DOHH2 (cell line): ENCODE measurements around the gene IL1R1.

ENCODE experiments used
- H3F3A ChIP-seq: fragments of 200-600 bp; sonication (generic), shearing (Covaris generic); 2 replicates; pipeline ENCODE4 v1.6.0; 2016; ENCODE audit warnings: antibody characterized with exemption, mild to moderate bottlenecking; ENCODE audit not compliant: control insufficient read depth, insufficient read depth
- H3K27ac ChIP-seq: fragments of 200-600 bp; sonication (generic); 2 replicates; pipeline ENCODE4 v1.5.1; 2014; ENCODE audit warnings: low read depth, mild to moderate bottlenecking, low read length, moderate library complexity
- H3K27me3 ChIP-seq: fragments of 200-600 bp; sonication (generic); 2 replicates; pipeline ENCODE4 v1.6.1; 2014; ENCODE audit warnings: mild to moderate bottlenecking, low read length, mixed read lengths; ENCODE audit not compliant: control insufficient read depth
- H3K36me3 ChIP-seq: fragments of 200-600 bp; sonication (generic); 2 replicates; pipeline ENCODE4 v1.6.1; 2014; ENCODE audit warnings: mild to moderate bottlenecking, low read length, moderate library complexity, mixed read lengths; ENCODE audit not compliant: control insufficient read depth
- H3K4me1 ChIP-seq: fragments of 200-600 bp; sonication (generic); 2 replicates; pipeline ENCODE4 v1.6.1; 2014; ENCODE audit warnings: mild to moderate bottlenecking, low read length, mixed read lengths; ENCODE audit not compliant: control insufficient read depth
- H3K4me2 ChIP-seq: fragments of 200-600 bp; sonication (generic); 2 replicates; pipeline ENCODE4 v1.6.0; 2014; ENCODE audit warnings: mild to moderate bottlenecking, low read length, moderate library complexity
- H3K4me3 ChIP-seq: fragments of 200-600 bp; sonication (generic); 2 replicates; pipeline ENCODE4 v1.5.1; 2014; ENCODE audit warnings: mild to moderate bottlenecking, low read length, mixed read lengths
- H3K79me2 ChIP-seq: fragments of 200-600 bp; sonication (generic); 2 replicates; pipeline ENCODE4 v1.6.1; 2014; ENCODE audit warnings: mild to moderate bottlenecking, low read length, mixed read lengths; ENCODE audit not compliant: control insufficient read depth
- H3K9me2 ChIP-seq: fragments of 200-600 bp; sonication (generic); replicated peaks from 2 replicates; pipeline ENCODE4 v1.6.1; 2014; ENCODE audit warnings: mild to moderate bottlenecking, low read length, mixed read lengths; ENCODE audit not compliant: control insufficient read depth
- H3K9me3 ChIP-seq: fragments of 200-600 bp; sonication (generic); 2 replicates; pipeline ENCODE4 v1.6.1; 2014; ENCODE audit warnings: antibody characterized with exemption, low read length, mixed read lengths; ENCODE audit not compliant: control insufficient read depth, insufficient read depth
- H4K20me1 ChIP-seq: fragments of 200-600 bp; sonication (generic); 2 replicates; pipeline ENCODE4 v1.6.0; 2014; ENCODE audit warnings: low read depth, mild to moderate bottlenecking, antibody characterized with exemption, low read length, moderate library complexity; ENCODE audit not compliant: control insufficient read depth, insufficient read depth
- EZH2phosphoT487 ChIP-seq: fragments of 200-600 bp; sonication (generic); IDR thresholded peaks from 2 replicates; pipeline ENCODE4 v1.6.1; 2017; ENCODE audit warnings: borderline replicate concordance, mild to moderate bottlenecking, antibody characterized with exemption, low read length, moderate library complexity, mixed read lengths
- TF ChIP-seq, protein P1 (sequence below): fragments of 200-600 bp; sonication (generic); IDR thresholded peaks from one replicate; pipeline ENCODE4 v1.5.1; 2014; ENCODE audit warnings: antibody characterized with exemption, mild to moderate bottlenecking, low read depth, low read length; ENCODE audit not compliant: poor library complexity, severe bottlenecking

Gene IL1R1

DNA sequence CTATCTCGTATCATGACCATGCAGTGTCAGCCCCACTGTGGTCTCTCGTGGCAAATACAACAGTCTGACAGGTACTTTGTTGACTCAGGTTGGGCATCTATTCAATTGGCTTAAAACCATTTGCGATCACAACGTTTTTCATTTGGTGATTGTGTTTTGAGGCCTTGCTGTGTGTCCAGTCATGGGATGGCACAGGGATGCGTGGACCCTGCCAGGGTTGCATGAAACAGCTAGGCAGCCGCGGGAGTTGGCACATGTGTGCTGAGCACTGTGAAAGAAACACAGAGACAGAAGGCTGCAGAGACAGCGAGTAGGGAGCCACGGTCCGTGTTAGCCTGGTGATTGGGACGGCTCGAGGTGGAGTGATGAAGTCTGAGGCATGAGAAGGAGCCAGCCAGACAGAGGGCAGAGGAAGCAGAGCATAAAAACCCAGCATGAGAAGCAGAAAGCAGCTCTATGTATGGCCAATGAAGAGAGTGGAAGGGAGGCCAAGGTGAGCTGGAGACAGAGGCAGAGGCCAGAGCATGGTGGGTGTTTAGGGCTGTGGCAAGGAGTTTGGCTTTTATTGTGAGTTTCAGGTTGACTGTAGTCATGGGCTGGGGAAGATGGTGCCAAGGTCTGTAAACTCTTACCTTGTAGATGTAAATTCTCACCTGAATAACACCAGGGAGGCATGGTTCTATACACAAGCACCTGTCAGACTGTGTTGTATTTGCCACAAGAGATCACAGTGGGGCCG, 31.8 kb upstream of the IL1R1 start:
- Histone ChIP-seq H3K79me2 (no peaks in the 10 kb centered on the region), H3K27me3 (no peaks in the 10 kb centered on the region), H4K20me1 (no peaks in the 10 kb centered on the region), H3K36me3 (no peaks in the 10 kb centered on the region), H3K9me2 (no peaks in the 10 kb centered on the region), H3K4me2 (no peak overlapping the region), H3F3A (no peaks in the 10 kb centered on the region), H3K4me3 (no peak overlapping the region), H3K9me3 (no peaks in the 10 kb centered on the region), H3K4me1 (no peaks in the 10 kb centered on the region), H3K27ac (no peak overlapping the region)
- TF ChIP-seq, protein P1, sequence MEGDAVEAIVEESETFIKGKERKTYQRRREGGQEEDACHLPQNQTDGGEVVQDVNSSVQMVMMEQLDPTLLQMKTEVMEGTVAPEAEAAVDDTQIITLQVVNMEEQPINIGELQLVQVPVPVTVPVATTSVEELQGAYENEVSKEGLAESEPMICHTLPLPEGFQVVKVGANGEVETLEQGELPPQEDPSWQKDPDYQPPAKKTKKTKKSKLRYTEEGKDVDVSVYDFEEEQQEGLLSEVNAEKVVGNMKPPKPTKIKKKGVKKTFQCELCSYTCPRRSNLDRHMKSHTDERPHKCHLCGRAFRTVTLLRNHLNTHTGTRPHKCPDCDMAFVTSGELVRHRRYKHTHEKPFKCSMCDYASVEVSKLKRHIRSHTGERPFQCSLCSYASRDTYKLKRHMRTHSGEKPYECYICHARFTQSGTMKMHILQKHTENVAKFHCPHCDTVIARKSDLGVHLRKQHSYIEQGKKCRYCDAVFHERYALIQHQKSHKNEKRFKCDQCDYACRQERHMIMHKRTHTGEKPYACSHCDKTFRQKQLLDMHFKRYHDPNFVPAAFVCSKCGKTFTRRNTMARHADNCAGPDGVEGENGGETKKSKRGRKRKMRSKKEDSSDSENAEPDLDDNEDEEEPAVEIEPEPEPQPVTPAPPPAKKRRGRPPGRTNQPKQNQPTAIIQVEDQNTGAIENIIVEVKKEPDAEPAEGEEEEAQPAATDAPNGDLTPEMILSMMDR = no peak
- no peak for TF ChIP-seq EZH2phosphoT487

GRCh38 chr2:102111823-102112222, 30.7 kb upstream of the IL1R1 start:
- Histone ChIP-seq H3K27me3 (no peaks in the 10 kb centered on the region), H3K36me3 (no peaks in the 10 kb centered on the region), H3K9me2 (no peaks in the 10 kb centered on the region), H3K4me3 (no peak overlapping the region), H3K4me2 (no peak overlapping the region), H3K79me2 (no peaks in the 10 kb centered on the region), H3K4me1 (no peaks in the 10 kb centered on the region), H4K20me1 (no peaks in the 10 kb centered on the region), H3F3A (no peaks in the 10 kb centered on the region), H3K9me3 (no peaks in the 10 kb centered on the region), H3K27ac (no peak overlapping the region)
- no peak for TF ChIP-seq EZH2phosphoT487
- TF ChIP-seq, protein P1 = no peak

DNA sequence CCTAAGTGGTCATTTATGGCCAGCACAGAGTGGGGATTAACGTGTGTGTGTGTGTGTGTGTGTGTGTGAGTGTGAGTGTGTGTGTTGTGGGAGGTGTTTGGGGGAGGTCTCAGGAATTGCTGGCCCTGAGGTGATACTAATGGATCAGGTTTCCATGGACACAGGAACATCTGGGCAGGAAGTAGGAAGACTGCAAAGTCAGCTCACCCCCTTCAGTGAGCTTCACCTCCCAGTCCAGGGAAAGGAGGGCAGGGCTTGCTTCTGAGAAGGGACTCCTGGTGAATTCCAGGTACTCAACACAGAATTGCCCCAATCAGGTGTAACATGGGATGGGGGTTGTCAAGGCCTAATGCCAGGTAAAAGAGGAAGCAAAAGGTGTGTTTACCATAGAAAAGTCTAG, 30.3 kb upstream of the IL1R1 start:
- Histone ChIP-seq H3F3A (no peaks in the 10 kb centered on the region), H3K79me2 (no peaks in the 10 kb centered on the region), H4K20me1 (no peaks in the 10 kb centered on the region), H3K27me3 (no peaks in the 10 kb centered on the region), H3K36me3 (no peaks in the 10 kb centered on the region), H3K9me2 (no peaks in the 10 kb centered on the region), H3K9me3 (no peaks in the 10 kb centered on the region), H3K27ac (no peak overlapping the region), H3K4me2 (no peak overlapping the region), H3K4me3 (no peak overlapping the region), H3K4me1 (no peaks in the 10 kb centered on the region)
- TF ChIP-seq, protein P1 = no peak
- TF ChIP-seq EZH2phosphoT487 = no peak
